D341Med (cell line): Measurements from ENCODE around the gene KLK3.

Experiments
- DNase-seq: peaks from one replicate; pipeline ENCODE4 v3.0.0; 2012; ENCODE audit warnings: low spot score

KLK3 gene

DNA sequence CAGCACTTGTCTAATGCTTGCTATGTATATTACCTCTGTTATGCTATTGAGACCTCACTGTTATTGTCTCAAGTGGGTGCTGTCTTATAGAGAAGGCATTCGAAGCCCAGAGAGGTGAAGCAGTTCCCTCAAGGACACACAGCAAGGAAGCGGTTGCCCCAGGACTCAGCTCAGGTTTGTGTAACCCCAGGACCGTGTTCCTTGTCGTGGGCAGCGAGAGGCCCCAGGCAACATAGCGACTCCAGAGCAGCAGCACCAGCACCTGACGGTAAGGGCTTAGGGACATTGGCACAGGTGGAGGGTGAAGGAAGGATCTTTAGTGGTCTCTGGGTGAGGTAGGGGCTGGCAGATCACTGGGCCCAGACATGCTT is 23.7 kb upstream of the KLK3 start:
- no peak for DNase-seq

DNA sequence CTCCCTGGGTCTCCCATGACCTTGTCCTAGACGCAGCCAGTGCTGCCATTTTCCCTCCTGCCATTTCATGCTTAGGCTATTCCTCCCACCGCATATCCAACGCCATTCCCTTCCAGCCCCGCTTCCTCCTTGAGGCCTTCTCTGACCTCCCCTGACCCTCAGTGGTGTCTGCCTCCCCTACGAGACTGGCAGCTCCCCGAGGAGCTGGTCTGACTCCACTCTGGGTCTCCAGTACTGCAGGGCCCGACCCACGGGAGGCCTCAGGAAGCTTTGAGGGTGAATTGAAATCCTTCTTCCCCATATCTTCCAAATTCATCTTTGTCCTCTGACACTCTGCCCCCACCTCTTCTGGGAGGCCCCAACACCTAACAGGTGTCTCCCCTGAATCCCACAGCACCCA is 22.0 kb upstream of the KLK3 start:
- DNase-seq = no peak

DNA sequence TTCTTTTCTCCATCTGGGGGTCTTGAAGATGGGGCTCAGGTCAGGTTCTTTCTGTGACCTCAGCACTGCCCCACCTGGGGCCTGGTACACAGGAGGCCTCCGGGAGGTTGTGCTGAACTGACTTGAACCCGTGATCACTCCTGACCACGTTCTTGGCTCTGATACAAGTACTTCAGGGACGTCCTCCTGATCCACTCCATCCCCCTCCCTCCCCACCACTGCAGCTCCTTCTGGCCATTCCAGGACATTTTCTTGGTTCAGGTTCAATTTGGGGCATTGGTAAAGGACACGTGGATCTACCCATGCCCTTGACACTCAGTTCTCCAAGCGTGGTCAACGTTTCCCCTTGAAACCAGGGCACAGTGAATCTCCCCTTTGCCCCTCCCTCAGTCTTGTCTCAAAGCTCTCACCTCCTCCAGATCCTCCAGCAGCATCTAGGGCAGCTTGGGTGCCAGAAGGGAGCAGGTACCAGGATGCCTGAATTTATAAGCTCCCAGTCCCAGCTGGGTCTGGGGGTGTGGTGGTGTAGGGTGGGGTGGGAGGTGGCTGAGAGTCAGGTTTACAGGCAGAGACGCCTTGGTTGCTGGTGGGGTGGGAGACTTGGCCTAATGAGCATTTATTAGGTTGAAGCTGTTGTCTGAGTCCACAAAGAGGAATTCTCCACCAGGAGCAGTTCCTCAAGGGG is 21.5 kb upstream of the KLK3 start, which contains the start of gene KLK15:
Gene KLK15, minus strand, starts transcription at position 458 of the 685 bp plus-strand sequence. CDS start 2,082 bp downstream, outside the sequence.
- no peak for DNase-seq

DNA sequence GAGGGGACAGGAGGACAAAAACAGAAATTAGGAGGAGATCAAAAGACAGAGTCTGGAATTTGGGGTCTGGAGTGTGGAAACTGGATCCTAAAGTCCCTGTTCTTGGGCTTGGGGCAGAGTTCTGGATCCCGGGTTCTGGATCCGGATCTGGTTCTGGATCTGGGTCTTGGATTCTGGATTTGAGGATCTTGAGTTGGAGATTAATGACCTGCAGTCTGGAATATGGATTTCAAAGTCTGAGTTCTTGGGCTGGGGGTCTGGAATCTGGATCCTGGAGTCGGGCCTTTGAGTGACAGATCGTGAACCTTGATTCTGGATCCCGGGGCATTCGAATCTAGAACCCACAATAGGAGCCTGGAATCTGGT is 20.9 kb upstream of the KLK3 start:
- DNase-seq = no peak

DNA sequence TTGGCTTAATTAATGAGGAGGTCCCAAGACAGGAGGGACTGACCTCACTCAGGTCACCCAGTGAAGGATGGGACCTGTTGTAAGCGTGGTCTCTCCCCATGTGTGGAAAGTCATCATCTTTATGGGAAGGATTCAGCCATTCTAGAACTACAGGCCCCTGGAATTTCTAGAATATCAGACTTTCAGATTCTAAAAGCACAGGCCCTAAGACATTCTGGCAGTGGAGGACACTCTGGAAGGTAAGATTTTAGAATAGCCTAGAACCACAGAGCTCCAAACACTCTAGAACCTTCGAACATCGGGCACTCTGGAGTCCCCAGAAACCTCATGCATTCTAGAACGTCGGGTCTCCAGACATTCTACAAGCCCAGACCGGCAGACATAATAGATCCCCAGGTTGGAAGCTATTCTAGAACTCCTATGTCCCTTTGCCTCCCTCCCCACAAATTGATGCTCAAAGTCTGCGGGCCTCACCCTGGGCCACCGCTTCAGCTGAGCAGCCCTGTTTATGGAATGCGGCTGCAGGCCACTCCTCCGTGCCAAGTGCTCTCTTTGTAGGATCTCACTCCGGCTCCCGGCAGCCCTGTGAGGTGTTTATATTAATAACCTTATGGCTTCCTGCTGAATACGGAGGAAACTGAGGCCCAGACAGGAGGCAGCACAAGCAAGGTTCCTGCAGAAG is 19.5 kb upstream of the KLK3 start:
- DNase-seq = no peak

GRCh38 chr19:50835785-50836542 is 18.8 kb upstream of the KLK3 start:
- DNase-seq = peak; percentile 90

GRCh38 chr19:50836543-50837195 is 18.0 kb upstream of the KLK3 start:
- no peak for DNase-seq

- no peak for DNase-seq
Measured at GRCh38 chr19:50837300-50837699, 17.4 kb upstream of the KLK3 start.

DNA sequence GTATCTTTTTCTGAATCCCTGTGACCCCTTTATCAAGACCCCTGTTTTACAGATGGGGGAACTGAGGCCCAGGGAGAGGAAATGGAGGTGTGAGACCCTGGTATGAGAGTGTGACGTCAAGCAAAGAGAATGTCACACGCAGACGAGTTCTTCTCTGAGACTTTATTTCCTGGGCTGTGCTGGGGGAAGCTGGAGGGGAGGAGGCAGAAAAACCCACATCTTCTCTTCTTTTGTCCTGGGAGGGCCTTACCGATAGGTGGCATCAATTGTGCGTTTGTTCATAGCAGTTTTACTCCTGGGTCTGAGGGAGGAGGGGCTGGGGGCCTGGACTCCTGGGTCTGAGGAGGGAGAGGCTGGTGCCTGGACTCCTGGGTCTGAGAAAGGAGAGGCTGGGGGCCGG is 16.5 kb upstream of the KLK3 start:
- no peak for DNase-seq

- DNase-seq = no peak
Measured at GRCh38 chr19:50839712-50840655, 14.7 kb upstream of the KLK3 start.

GRCh38 chr19:50842130-50842529 is 12.6 kb upstream of the KLK3 start:
- DNase-seq = no peak

DNA sequence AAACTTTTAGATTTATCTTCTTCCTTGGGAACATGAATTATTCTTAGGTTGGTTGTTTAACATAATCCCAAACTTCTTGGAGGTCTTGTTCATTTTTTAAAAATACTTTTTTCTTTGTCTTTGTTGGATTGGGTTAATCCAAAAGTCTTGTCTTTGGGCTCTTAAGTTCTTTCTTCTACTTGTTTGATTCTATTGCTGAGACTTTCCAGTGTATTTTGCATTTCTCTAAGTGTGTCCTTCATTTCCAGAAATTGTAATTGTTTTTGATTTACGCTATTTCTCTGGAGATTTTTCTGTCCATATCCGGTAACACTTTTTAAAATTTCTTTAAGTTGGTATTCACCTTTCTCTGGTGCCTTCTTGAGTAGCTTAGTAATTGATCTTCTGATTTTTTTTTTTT is 11.5 kb upstream of the KLK3 start:
- DNase-seq = no peak

DNA sequence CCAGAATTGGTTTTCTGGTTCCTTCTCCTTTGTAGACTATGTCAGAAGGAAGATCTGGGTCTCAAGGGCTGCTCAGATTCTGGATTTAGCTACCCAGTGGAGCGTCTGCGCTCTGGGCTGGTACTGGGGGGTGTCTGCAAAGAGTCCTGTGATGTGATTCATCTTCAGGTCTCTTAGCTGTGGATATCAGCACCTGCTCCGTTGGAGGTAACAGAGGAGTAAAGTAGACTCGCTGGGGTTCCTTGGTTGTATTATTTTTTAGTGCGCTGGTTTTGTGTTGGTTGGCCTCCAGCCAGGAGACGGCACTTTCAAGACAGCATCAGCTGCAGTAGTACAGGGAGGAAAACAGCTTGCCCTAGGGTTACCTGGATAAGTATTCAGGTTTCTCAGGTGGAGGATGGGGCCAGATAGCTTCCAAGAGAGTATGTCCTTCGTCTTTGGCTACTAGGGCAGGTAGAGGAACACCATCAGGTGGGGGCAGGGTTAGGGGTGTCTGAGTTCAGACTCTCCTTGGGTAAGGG is 11.0 kb upstream of the KLK3 start:
- DNase-seq = no peak

- no peak for DNase-seq
Measured at GRCh38 chr19:50844296-50844935, 10.3 kb upstream of the KLK3 start.

DNA sequence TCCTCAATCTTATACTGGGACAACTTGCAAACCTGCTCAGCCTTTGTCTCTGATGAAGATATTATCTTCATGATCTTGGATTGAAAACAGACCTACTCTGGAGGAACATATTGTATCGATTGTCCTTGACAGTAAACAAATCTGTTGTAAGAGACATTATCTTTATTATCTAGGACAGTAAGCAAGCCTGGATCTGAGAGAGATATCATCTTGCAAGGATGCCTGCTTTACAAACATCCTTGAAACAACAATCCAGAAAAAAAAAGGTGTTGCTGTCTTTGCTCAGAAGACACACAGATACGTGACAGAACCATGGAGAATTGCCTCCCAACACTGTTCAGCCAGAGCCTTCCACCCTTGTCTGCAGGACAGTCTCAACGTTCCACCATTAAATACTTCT is 4.0 kb upstream of the KLK3 start:
- DNase-seq = no peak

- no peak for DNase-seq
Measured at GRCh38 chr19:50851620-50852019, 3.1 kb upstream of the KLK3 start.

DNA sequence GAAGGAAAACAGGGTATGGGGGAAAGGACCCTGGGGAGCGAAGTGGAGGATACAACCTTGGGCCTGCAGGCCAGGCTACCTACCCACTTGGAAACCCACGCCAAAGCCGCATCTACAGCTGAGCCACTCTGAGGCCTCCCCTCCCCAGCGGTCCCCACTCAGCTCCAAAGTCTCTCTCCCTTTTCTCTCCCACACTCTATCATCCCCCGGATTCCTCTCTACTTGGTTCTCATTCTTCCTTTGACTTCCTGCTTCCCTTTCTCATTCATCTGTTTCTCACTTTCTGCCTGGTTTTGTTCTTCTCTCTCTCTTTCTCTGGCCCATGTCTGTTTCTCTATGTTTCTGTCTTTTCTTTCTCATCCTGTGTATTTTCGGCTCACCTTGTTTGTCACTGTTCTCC is 2.7 kb downstream of the KLK3 start:
- no peak for DNase-seq

- DNase-seq = no peak
Measured at GRCh38 chr19:50858886-50859285, 4.2 kb downstream of the KLK3 start.

- DNase-seq = no peak
Measured at GRCh38 chr19:50859849-50860248, 5.1 kb downstream of the KLK3 start.

GRCh38 chr19:50861010-50861409 is 6.3 kb downstream of the KLK3 start:
- no peak for DNase-seq
